H1 (cell line): ENCODE results near the gene HIPK1. TPM values are rescaled to one million over a fixed set of nuclear protein-coding genes. Genes with fewer than 3 reads are reported as not detected.

Source experiments
- CTCF ChIA-PET: fragments of 300-600 bp; sonication (Branson Sonifier 250); formaldehyde crosslinking; loops from one replicate; lab custom pipeline; 2021; ENCODE audit not compliant: partially characterized antibody; lab: Charles Lee
- POLR2A ChIA-PET: fragments of 300-600 bp; sonication (Branson Sonifier 250); formaldehyde crosslinking; loops from one replicate; lab custom pipeline; 2021; ENCODE audit warnings: inconsistent platforms; ENCODE audit not compliant: partially characterized antibody; lab: Charles Lee
- DNase-seq, 2 experiments: peaks; one replicate each; pipeline versions ENCODE4 v3.0.0 to v3.0.0-alpha.2; 2010 to 2022; ENCODE audit warnings: low spot score in 2 of 2, low read depth in 1 of 2, mixed read lengths in 1 of 2
- FAIRE-seq: peaks from 2 replicates; lab custom pipeline; 2011; peaks lifted over from hg19 to GRCh38; lab: Jason Lieb, UNC
- H2AFZ ChIP-seq: 2 replicates; pipeline ENCODE4 v1.8.1; 2012; ENCODE audit warnings: low read length, inconsistent platforms
- H2AK5ac ChIP-seq: 2 replicates; pipeline ENCODE4 v1.6.1; 2013; ENCODE audit warnings: low read depth, low read length
- H2BK120ac ChIP-seq: replicated peaks from 2 replicates; pipeline ENCODE3; 2013; ENCODE audit warnings: low read depth, low read length, inconsistent platforms
- H2BK12ac ChIP-seq: 2 replicates; pipeline ENCODE4 v1.6.1; 2013; ENCODE audit warnings: low read depth, low read length
- H2BK15ac ChIP-seq: 2 replicates; pipeline ENCODE4 v1.6.1; 2013; ENCODE audit warnings: low read length
- H2BK20ac ChIP-seq: 2 replicates; pipeline ENCODE4 v1.6.1; 2013; ENCODE audit warnings: low read length
- H2BK5ac ChIP-seq: 2 replicates; pipeline ENCODE4 v1.6.1; 2013; ENCODE audit warnings: low read depth, low read length
- H3K14ac ChIP-seq: 2 replicates; pipeline ENCODE4 v1.6.1; 2013; ENCODE audit warnings: inconsistent platforms; ENCODE audit not compliant: insufficient read length
- H3K18ac ChIP-seq: 2 replicates; pipeline ENCODE4 v1.6.1; 2013; ENCODE audit warnings: low read length; ENCODE audit errors: extremely low read depth
- H3K23ac ChIP-seq: 2 replicates; pipeline ENCODE4 v1.6.1; 2013; ENCODE audit warnings: inconsistent platforms; ENCODE audit not compliant: insufficient read length
- H3K23me2 ChIP-seq: 2 replicates; pipeline ENCODE4 v1.6.1; 2013; ENCODE audit warnings: low read depth, low read length
- H3K27ac ChIP-seq: 2 replicates; pipeline ENCODE4 v1.6.1; 2011; ENCODE audit warnings: low read depth, low read length, inconsistent platforms
- H3K27me3 ChIP-seq, 4 experiments: replicated peaks in 1 of 4; 1 replicate in 1 of 4; 2 replicates in 3 of 4; pipeline versions ENCODE4 v1.6.1 to v1.8.1; 2011 to 2013; ENCODE audit warnings: low read length in 3 of 4, mild to moderate bottlenecking in 3 of 4, inconsistent platforms in 2 of 4, mixed read lengths in 2 of 4, moderate library complexity in 1 of 4; ENCODE audit not compliant: control insufficient read depth in 3 of 4, insufficient read depth in 3 of 4; ENCODE audit errors: extremely low read depth in 1 of 4
- H3K36me3 ChIP-seq, 4 experiments: 2 replicates each; pipeline versions ENCODE4 v1.6.1 to v1.8.1; 2011 to 2013; ENCODE audit warnings: mild to moderate bottlenecking in 4 of 4, low read length in 3 of 4, moderate library complexity in 2 of 4, control low read depth in 1 of 4, inconsistent platforms in 1 of 4; ENCODE audit not compliant: insufficient read depth in 4 of 4, control insufficient read depth in 2 of 4
- H3K4ac ChIP-seq: replicated peaks from 2 replicates; pipeline ENCODE3; 2013; ENCODE audit warnings: low read length, low read depth, mixed read lengths, inconsistent platforms; ENCODE audit not compliant: insufficient read length
- H3K4me1 ChIP-seq, 4 experiments: replicated peaks in 1 of 4; 1 replicate in 1 of 4; 2 replicates in 3 of 4; pipeline versions ENCODE4 v1.6.1 to v1.8.1; 2011 to 2013; ENCODE audit warnings: low read length in 3 of 4, inconsistent platforms in 2 of 4, mixed read lengths in 1 of 4; ENCODE audit not compliant: insufficient read depth in 4 of 4, control insufficient read depth in 3 of 4
- H3K4me2 ChIP-seq, 2 experiments: 2 replicates each; pipeline versions ENCODE4 v1.6.1 to v1.8.1; 2011 to 2013; ENCODE audit warnings: low read depth in 2 of 2, low read length in 2 of 2, control low read depth in 1 of 2, inconsistent platforms in 1 of 2, mild to moderate bottlenecking in 1 of 2; ENCODE audit not compliant: insufficient read depth in 1 of 2
- H3K4me3 ChIP-seq, 4 experiments: fragments of 200-600, 300-600 bp in 1 of 4; sonication (generic), shearing (Covaris generic), sonication (Bioruptor Twin) in 1 of 4; 2 replicates each; pipeline versions ENCODE4 v1.5.1 to v1.8.1; 2011 to 2016; ENCODE audit warnings: low read length in 4 of 4, low read depth in 3 of 4, control low read depth in 2 of 4, inconsistent platforms in 2 of 4, mild to moderate bottlenecking in 2 of 4, mixed read lengths in 1 of 4, moderate library complexity in 1 of 4; ENCODE audit not compliant: insufficient read depth in 2 of 4; ENCODE audit errors: extremely low read depth in 1 of 4
- H3K56ac ChIP-seq: replicated peaks from 2 replicates; pipeline ENCODE3; 2013; ENCODE audit warnings: low read depth, mild to moderate bottlenecking, mixed read lengths, low read length, inconsistent platforms; ENCODE audit not compliant: insufficient read length
- H3K79me1 ChIP-seq: 2 replicates; pipeline ENCODE4 v1.6.1; 2013; ENCODE audit warnings: low read depth, low read length, control low read depth
- H3K79me2 ChIP-seq, 2 experiments: 2 replicates each; pipeline versions ENCODE4 v1.6.1 to v1.8.1; 2012 to 2013; ENCODE audit warnings: low read length in 2 of 2, mild to moderate bottlenecking in 2 of 2, inconsistent platforms in 1 of 2; ENCODE audit not compliant: insufficient read depth in 2 of 2, control insufficient read depth in 1 of 2
- H3K9ac ChIP-seq, 4 experiments: replicated peaks in 1 of 4; 1 replicate in 1 of 4; 2 replicates in 3 of 4; pipeline versions ENCODE4 v1.6.1 to v1.8.1; 2011 to 2013; ENCODE audit warnings: low read depth in 3 of 4, low read length in 3 of 4, control low read depth in 2 of 4, mild to moderate bottlenecking in 2 of 4, moderate library complexity in 2 of 4, inconsistent platforms in 1 of 4; ENCODE audit errors: extremely low read depth in 1 of 4
- H3K9me3 ChIP-seq, 2 experiments: 2 replicates each; pipeline versions ENCODE4 v1.6.1 to v1.8.1; 2012 to 2013; ENCODE audit warnings: mild to moderate bottlenecking in 2 of 2, moderate library complexity in 2 of 2, control low read depth in 1 of 2, inconsistent platforms in 1 of 2, low read depth in 1 of 2, low read length in 1 of 2, mixed read lengths in 1 of 2; ENCODE audit not compliant: insufficient read depth in 2 of 2
- H4K20me1 ChIP-seq, 2 experiments: replicated peaks in 1 of 2; 2 replicates each; pipeline versions ENCODE3 to v1.8.1; 2011 to 2013; ENCODE audit warnings: inconsistent platforms in 2 of 2, low read length in 2 of 2, mild to moderate bottlenecking in 1 of 2; ENCODE audit not compliant: insufficient read depth in 2 of 2, control insufficient read depth in 1 of 2
- H4K5ac ChIP-seq: 2 replicates; pipeline ENCODE4 v1.6.1; 2013; ENCODE audit warnings: low read length, low read depth, mixed read lengths, inconsistent platforms; ENCODE audit not compliant: insufficient read length
- H4K8ac ChIP-seq: 2 replicates; pipeline ENCODE4 v1.8.0; 2013; ENCODE audit warnings: mild to moderate bottlenecking, moderate library complexity, low read length, inconsistent platforms; ENCODE audit not compliant: insufficient read depth; ENCODE audit errors: extremely low read depth
- H4K91ac ChIP-seq: replicated peaks from 2 replicates; pipeline ENCODE3; 2013; ENCODE audit warnings: low read length, mixed read lengths, inconsistent platforms; ENCODE audit not compliant: insufficient read length
- PHF8 ChIP-seq: fragments of 200-600 bp; sonication (generic); conservative IDR thresholded peaks from 2 replicates; pipeline ENCODE4 v1.7.1; 2012; ENCODE audit warnings: low read depth, mild to moderate bottlenecking, inconsistent platforms, low read length, moderate library complexity
- RBBP5 ChIP-seq: IDR thresholded peaks from 2 replicates; pipeline ENCODE4 v1.7.1; 2012; ENCODE audit warnings: low read depth, mild to moderate bottlenecking, inconsistent platforms, low read length, moderate library complexity, borderline replicate concordance
- RNF2 ChIP-seq: fragments of 200-900, 300-1000 bp; sonication (generic); IDR thresholded peaks from 2 replicates; pipeline ENCODE4 v1.7.1; 2016; ENCODE audit warnings: borderline replicate concordance, low read depth, mild to moderate bottlenecking, antibody characterized with exemption, low read length; ENCODE audit not compliant: poor library complexity, severe bottlenecking; ENCODE audit errors: missing control alignments
- SAP30 ChIP-seq: fragments of 300-600 bp; sonication (generic); IDR thresholded peaks from 2 replicates; pipeline ENCODE4 v1.7.1; 2012; ENCODE audit warnings: low read length, moderate library complexity, mild to moderate bottlenecking, inconsistent platforms; ENCODE audit not compliant: insufficient read depth, insufficient replicate concordance
- SIN3A ChIP-seq, 2 experiments: IDR thresholded peaks in 1 of 2; conservative IDR thresholded peaks in 1 of 2; 2 replicates each; pipeline ENCODE4 v1.6.1; 2011 to 2012; ENCODE audit warnings: low read length in 2 of 2, improper control_type of control experiment in 1 of 2, low read depth in 1 of 2, mild to moderate bottlenecking in 1 of 2
- TBP ChIP-seq: IDR thresholded peaks from 2 replicates; pipeline ENCODE4 v1.6.1; 2011; ENCODE audit warnings: low read depth, low read length, improper control_type of control experiment
- WGBS, 2 experiments: shearing (Covaris generic) in 1 of 2; methylation state at CpG; one replicate each; pipeline versions ENCODE4 v1.1.6 to v1.1.7; 2013 to 2015; ENCODE audit warnings: low lambda C conversion rate in 2 of 2, mixed read lengths in 2 of 2, inconsistent platforms in 1 of 2, low coverage in 1 of 2, missing lambda C conversion rate in 1 of 2; ENCODE audit not compliant: insufficient replicate concordance in 2 of 2, insufficient coverage in 1 of 2, insufficient read length in 1 of 2; ENCODE audit errors: extremely low coverage in 1 of 2, missing lambda C conversion rate in 1 of 2; 5-methylcytosine and 5-hydroxymethylcytosine counted together
- polyA plus RNA-seq, 7 experiments: library from polyadenylated mRNA; depleted of rRNA in 3 of 7; stranded (reverse) in 5 of 7; unstranded in 2 of 7; fragments of >200 nt in 5 of 7; fragments of 200-250 nt in 2 of 7; gene quantifications; 1 replicate in 5 of 7; 2 replicates in 1 of 7; 4 replicates in 1 of 7; pipeline versions ENCODE4 v1.2.1 to v1.2.3, GENCODE V29; 2011 to 2013; ENCODE audit warnings: missing spikeins in 2 of 7, mixed read lengths in 2 of 7
- total RNA-seq: library from RNA; stranded (reverse); fragmentation: NEBNext Ultra II Directional; extraction: Animal tissue kit (Norgen Biotek cat#: 25700); gene quantifications from 2 replicates; pipeline ENCODE4 v1.2.1, GENCODE V29; 2021

HIPK1 gene
- total and polyA plus RNA-seq, 2 of the 8 experiments (the other 6 are each of a cell fraction or from before 2014, with no cell fraction given) = 46.2 to 64.3 TPM

GRCh38 chr1:113929750-113930498 is 800 bp downstream of the HIPK1 start:
- peaks cover 3% of the 10 kb centered on the region for H3K79me1 ChIP-seq
- no peak overlapping the region for H2BK120ac ChIP-seq
- no peaks in the 10 kb centered on the region for H3K27me3 ChIP-seq
- FAIRE-seq (no peak), DNase-seq (peak in 1 of 2 experiments; percentile 69)
- no peak overlapping the region for H3K23ac ChIP-seq
- no peak overlapping the region for H2BK20ac ChIP-seq
- peak overlapping the region; percentile 17 for H3K56ac ChIP-seq
- peak overlapping the region; percentile 91 to 99 (median 94) for H3K4me3 ChIP-seq
- no peak overlapping the region for H3K14ac ChIP-seq
- H3K23me2 ChIP-seq = peaks cover 12% of the 10 kb centered on the region
- peaks cover 13 to 50% of the 10 kb centered on the region in 2 experiments for H3K79me2 ChIP-seq
- H2BK15ac ChIP-seq = no peak overlapping the region
- WGBS, 2 experiments = 1% methylated on average over 52 of the region's 64 CpGs; no CpG with 5 or more reads in 1 of the 2 experiments
- H4K5ac ChIP-seq = no peak overlapping the region
- H3K36me3 ChIP-seq = no peaks in the 10 kb centered on the region
- no peak overlapping the region for H3K4ac ChIP-seq
- H2AFZ ChIP-seq = 0 out of 2 replicates have a peak overlapping the region, but pooled peaks have one; percentile 11
- H4K91ac ChIP-seq = no peak overlapping the region
- peak overlapping the region; percentile 84 to 85 for H3K4me2 ChIP-seq
- H3K9me3 ChIP-seq = no peaks in the 10 kb centered on the region
- POLR2A ChIA-PET = interaction anchor here (1.0 to 4.4 kb wide), 8 partner anchors 10 to 171 kb away, joined by 3 to 66 read pairs (median 6); partner anchors contain the start of genes AP4B1, DCLRE1B, PHTF1 and RSBN1
- no peak overlapping the region; the same call in 1 of the 2 replicates for H2BK5ac ChIP-seq
- H2BK12ac ChIP-seq = no peak overlapping the region
- CTCF ChIA-PET = interaction anchor here (0.8 to 4.5 kb wide), 4 partner anchors 9 to 25 kb away, joined by 3 to 20 read pairs (median 5); partner anchors contain the start of genes AP4B1 and DCLRE1B
- H3K27ac ChIP-seq = peak overlapping the region; percentile 43; the same call in 1 of the 2 replicates
- peaks cover 0 to 4% of the 10 kb centered on the region in 2 experiments for H4K20me1 ChIP-seq
- H2AK5ac ChIP-seq = no peak overlapping the region
- peaks cover 0 to 4% (median under 1%) of the 10 kb centered on the region in 4 experiments; a peak in 4 of 7 replicates for H3K4me1 ChIP-seq
- H3K18ac ChIP-seq = no peak overlapping the region
- H4K8ac ChIP-seq = peak overlapping the region; percentile 36
- peak overlapping the region in 3 of 4 experiments; percentile 39 to 83 (median 54); a peak in 5 of 7 replicates for H3K9ac ChIP-seq
- TF ChIP-seq SAP30 (peak; percentile 87), TBP (no peak), PHF8 (peak; percentile 21), SIN3A (conservative IDR thresholded peaks at IDR 0.05 in 1 of 2, IDR thresholded peaks at IDR 0.05 in 1 of 2; ENCODE audit: low read depth in 1 of 2, low read length in 2 of 2) (peak; percentile 53 to 60; a peak in 2 of 4 replicates), RBBP5 (peak; percentile 26; the same call in 1 of the 2 replicates), RNF2 (no peak)
